ENCODE measurements around the gene TMEM138. TPM values are rescaled to one million over a fixed set of nuclear protein-coding genes. Genes with fewer than 3 reads are reported as not detected.

Gene TMEM138
- total RNA-seq, 1 experiment from 2014 or later = 38.8 TPM

GRCh38 chr11:61337706-61338470 lies 24.3 kb upstream of the TMEM138 start (continued):
- TF ChIP-seq GRHL2 (CRISPR knock-in tag; IDR thresholded peaks at IDR 0.05; ENCODE audit: insufficient replicate concordance, severe bottlenecking) (no peak), USF1 (CRISPR knock-in tag; IDR thresholded peaks at IDR 0.05) (no peak), SOX15 (CRISPR knock-in tag; IDR thresholded peaks at IDR 0.05) (no peak)

GRCh38 chr11:61338783-61339489 lies 23.2 kb upstream of the TMEM138 start:
- Mint-ChIP-seq H3K27me3 (ENCODE audit: low read depth) (no peaks in the 10 kb centered on the region), H3K27ac (no peak overlapping the region), H3K4me3 (no peak overlapping the region), H3K36me3 (peaks cover 10% of the 10 kb centered on the region; the same call in 1 of the 2 replicates), H3K4me1 (peaks cover 26% of the 10 kb centered on the region), H3K9me3 (no peaks in the 10 kb centered on the region)
- no peak for DNase-seq (ENCODE audit: low spot score)
- TF ChIP-seq KAT7 (CRISPR knock-in tag; IDR thresholded peaks at IDR 0.05; ENCODE audit: borderline replicate concordance) (no peak), ZBTB43 (CRISPR knock-in tag; IDR thresholded peaks at IDR 0.05) (no peak), PRRX2 (CRISPR knock-in tag; IDR thresholded peaks at IDR 0.05) (no peak), ZNF512 (CRISPR knock-in tag; IDR thresholded peaks at IDR 0.05; ENCODE audit: borderline replicate concordance) (no peak), CTCF (IDR thresholded peaks at IDR 0.05) (no peak), ARID4B (CRISPR knock-in tag; IDR thresholded peaks at IDR 0.05; ENCODE audit: borderline replicate concordance) (no peak), NFYB (CRISPR knock-in tag; conservative IDR thresholded peaks at IDR 0.05; ENCODE audit: low read depth) (no peak), SMAD3 (CRISPR knock-in tag; IDR thresholded peaks at IDR 0.05; ENCODE audit: borderline replicate concordance) (no peak), ATF2 (CRISPR knock-in tag; IDR thresholded peaks at IDR 0.05; ENCODE audit: borderline replicate concordance, low read depth) (no peak), GABPB1 (CRISPR knock-in tag; IDR thresholded peaks at IDR 0.05) (no peak), IRF2 (CRISPR knock-in tag; IDR thresholded peaks at IDR 0.05; ENCODE audit: borderline replicate concordance, low read depth) (no peak), CREM (CRISPR knock-in tag; IDR thresholded peaks at IDR 0.05) (no peak), MYBL2 (CRISPR knock-in tag; IDR thresholded peaks at IDR 0.05) (no peak), NR2C2 (CRISPR knock-in tag; IDR thresholded peaks at IDR 0.05) (no peak), ZNF425 (CRISPR knock-in tag; conservative IDR thresholded peaks at IDR 0.05) (no peak), CREB1 (CRISPR knock-in tag; IDR thresholded peaks at IDR 0.05) (no peak), JUN (CRISPR knock-in tag; IDR thresholded peaks at IDR 0.05) (no peak), GTF2I (CRISPR knock-in tag; conservative IDR thresholded peaks at IDR 0.05) (no peak)
- ChIA-PET POLR2A (no interaction called here), CTCF (interaction anchor here (8.1 kb wide), 1 partner anchor 45 kb away, joined by 346 read pairs; no protein-coding TSS in a partner anchor)
- no peak for ATAC-seq
